K562 (cell line): ENCODE results near the gene ASS1.

Experiments
- MTA3 ChIP-seq: fragments of 450-650 bp; formaldehyde crosslinking; IDR thresholded peaks from 2 replicates; pipeline ENCODE4 v1.6.1; 2017; ENCODE audit warnings: mild to moderate bottlenecking, borderline replicate concordance
- SMARCA4 ChIP-seq: fragments of 450-650 bp; IDR thresholded peaks from 2 replicates; pipeline ENCODE4 v1.6.1; 2016

DNA sequence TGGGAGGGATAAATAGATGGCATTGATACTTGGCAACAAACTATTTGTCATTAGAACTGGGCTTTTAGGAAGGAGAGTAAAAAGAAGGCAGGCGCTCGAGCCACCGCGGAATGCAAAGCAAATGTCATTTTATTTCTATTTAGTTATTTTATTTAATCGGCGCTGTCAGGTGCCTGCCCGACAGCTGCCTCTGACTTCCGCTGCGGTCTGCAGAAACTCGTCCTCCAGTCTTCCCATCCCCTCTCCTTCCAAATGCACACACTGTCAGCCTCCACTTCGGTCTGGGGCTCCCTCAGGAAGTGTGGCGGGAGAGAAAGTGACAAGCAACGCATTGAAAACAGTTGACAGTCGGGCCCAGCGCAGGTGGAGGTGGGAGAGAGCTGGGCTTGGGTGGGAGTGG is 29.3 kb downstream of the ASS1 start:
- TF ChIP-seq SMARCA4 (no peak), MTA3 (no peak)
